Stimulated activated naive CD8-positive, alpha-beta T cell treated with anti-CD3 and anti-CD28 coated beads, Interleukin-15, Interleukin-2, amounts not matched to agents 100 ng/mL and 50 ng/mL, for 24 hours (primary cell): Measurements from ENCODE around the gene CACNG4.
A peak's percentile ranks its signal among the peaks of the same experiment; 100 is the strongest.
"Not testable (repeated sequence)": the region's sequence is repeated elsewhere in the genome, so short reads cannot be mapped to it uniquely, and the experiment has no call there.

ENCODE experiments used
- H3K27ac Mint-ChIP-seq: one replicate; pipeline ENCODE4 v1.8.0; 2021; ENCODE audit warnings: mild to moderate bottlenecking, mixed read lengths
- H3K27me3 Mint-ChIP-seq: one replicate; pipeline ENCODE4 v1.8.0; 2021; ENCODE audit warnings: mixed read lengths
- H3K36me3 Mint-ChIP-seq: one replicate; pipeline ENCODE4 v1.8.0; 2021; ENCODE audit warnings: low read depth, mixed read lengths
- H3K4me1 Mint-ChIP-seq: one replicate; pipeline ENCODE4 v1.8.0; 2021; ENCODE audit warnings: low read depth, mixed read lengths
- H3K4me3 Mint-ChIP-seq: one replicate; pipeline ENCODE4 v1.8.0; 2021; ENCODE audit warnings: mild to moderate bottlenecking, mixed read lengths
- H3K9me3 Mint-ChIP-seq: one replicate; pipeline ENCODE4 v1.8.0; 2021; ENCODE audit warnings: mixed read lengths

CACNG4 gene

DNA sequence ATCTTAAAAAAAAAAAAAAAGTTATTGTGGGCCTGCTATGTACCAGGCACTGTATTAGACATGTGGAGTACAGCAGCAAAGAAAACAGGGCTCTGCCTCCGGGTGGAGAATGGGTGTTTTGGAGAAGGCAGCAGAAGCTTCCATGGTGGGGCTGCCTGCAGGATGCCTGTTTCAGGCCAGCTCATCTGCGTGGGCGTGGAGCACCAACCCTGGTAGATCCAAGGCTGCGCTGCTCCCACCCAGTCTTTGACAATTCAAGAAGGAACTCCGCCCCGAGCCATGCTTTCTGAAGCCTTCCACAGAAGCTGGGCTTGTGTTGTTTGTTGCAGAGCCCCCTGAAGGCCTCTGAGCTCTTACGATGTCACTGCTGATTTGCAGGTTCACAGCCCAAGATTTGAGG is 56.7 kb downstream of the CACNG4 start:
- Mint-ChIP-seq H3K4me3 (no peak overlapping the region), H3K36me3 (no peaks in the 10 kb centered on the region), H3K27ac (no peak overlapping the region), H3K4me1 (no peaks in the 10 kb centered on the region), H3K27me3 (no peaks in the 10 kb centered on the region), H3K9me3 (no peaks in the 10 kb centered on the region)

DNA sequence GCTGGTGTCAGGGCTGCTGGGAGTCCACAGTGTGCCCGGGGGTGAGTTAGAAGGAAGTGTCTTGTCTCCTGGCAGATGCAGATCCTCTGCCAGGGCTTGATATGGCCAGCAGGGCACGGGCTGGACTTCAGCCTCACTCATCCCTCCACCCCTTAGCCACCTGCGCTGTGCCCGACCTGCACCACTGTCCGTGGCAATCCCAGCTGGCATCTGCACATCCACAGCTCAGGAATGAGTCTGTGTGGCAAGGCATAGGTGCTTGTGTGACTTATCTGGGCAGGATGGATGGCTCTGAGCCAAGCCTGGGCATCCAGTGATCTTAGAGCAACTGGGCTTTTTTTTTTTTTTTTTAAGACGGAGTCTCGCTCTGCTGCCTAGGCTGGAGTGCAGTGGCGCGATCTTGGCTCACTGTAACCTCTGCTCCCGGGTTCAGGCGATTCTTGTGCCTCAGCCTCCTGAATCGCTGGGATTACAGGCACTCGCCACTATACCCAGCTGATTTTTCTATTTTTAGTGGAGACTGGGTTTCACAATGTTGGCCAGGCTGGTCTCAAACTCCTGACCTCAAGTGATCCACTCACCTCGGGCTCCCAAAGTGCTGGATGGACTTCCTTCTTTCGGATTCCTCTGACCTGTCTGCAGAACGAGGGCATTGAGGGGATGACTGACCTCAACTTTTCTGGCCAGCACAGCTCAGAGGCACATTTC is 57.4 kb downstream of the CACNG4 start:
- Mint-ChIP-seq H3K27me3 (no peaks in the 10 kb centered on the region), H3K4me1 (no peaks in the 10 kb centered on the region), H3K27ac (no peak overlapping the region), H3K4me3 (no peak overlapping the region), H3K9me3 (no peaks in the 10 kb centered on the region), H3K36me3 (no peaks in the 10 kb centered on the region)

DNA sequence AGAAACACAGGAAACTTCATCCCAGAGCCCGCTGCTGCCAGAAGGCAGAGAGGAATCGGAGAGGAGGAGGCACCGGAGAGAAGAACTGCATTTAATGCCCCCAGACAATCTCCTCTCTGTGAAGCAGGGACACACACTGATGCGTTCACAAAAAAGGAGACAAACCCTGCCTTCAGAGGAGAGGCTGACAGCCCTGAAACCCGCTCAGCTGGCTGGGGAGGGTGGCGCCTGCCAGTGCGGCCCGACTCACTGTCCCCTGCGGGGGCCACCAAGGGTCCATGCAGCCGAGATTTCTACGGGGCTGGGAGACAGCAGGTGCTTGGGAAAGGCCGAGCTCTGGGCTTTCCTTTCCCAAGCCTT is 57.9 kb downstream of the CACNG4 start:
- Mint-ChIP-seq H3K27ac (no peak overlapping the region), H3K4me3 (no peak overlapping the region)

DNA sequence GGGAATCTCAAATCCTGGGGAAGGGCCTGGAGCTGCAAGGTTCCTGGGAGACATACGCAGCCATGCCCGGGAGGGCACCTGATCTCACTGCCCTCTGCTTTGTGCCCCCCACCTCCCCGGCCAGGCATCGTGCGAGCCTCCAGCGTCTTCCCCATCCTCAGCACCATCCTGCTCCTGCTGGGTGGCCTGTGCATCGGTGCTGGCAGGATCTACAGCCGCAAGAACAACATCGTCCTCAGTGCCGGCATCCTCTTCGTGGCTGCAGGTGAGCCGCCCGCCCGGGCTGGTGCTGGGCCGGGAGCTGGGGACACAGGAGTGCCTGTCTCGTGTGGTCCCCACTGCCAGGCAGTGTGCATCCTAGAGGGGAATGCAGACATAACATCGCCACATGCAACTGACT is 60.2 kb downstream of the CACNG4 start:
- Mint-ChIP-seq H3K4me1 (no peaks in the 10 kb centered on the region), H3K4me3 (no peak overlapping the region), H3K27me3 (no peaks in the 10 kb centered on the region), H3K27ac (no peak overlapping the region), H3K36me3 (no peaks in the 10 kb centered on the region), H3K9me3 (no peaks in the 10 kb centered on the region)

More for the DNA sequence above, 57.9 kb downstream of the CACNG4 start:
- Mint-ChIP-seq H3K9me3 (no peaks in the 10 kb centered on the region), H3K36me3 (no peaks in the 10 kb centered on the region), H3K4me1 (no peaks in the 10 kb centered on the region), H3K27me3 (no peaks in the 10 kb centered on the region)

DNA sequence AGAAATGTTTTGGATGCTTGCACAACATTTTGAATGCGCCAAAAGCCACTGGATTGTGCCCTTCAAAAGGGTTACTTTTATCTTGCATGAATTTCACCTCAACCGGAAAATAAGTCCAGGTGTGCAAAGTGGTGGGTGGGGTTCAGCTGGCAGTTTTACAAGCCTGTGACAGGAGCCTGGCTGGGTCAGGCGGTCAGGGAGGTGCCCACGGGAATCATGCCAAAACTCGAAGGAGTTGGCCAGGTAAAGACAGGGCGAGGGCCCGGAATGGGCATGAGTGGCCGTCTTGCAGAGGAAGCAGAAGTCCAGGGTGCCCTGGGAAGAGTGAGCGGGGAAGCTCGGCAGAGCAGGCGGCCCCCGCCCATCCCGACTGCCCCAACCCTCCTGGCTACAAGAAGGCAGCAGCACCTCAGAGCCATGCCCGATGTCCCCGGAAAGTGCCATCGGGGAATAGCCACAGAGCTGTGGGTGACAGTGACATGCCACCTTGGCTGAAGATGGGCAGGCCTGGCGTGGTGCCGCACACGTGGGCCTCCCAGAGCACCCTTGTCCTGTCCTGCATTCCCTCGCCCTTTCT is 60.8 kb downstream of the CACNG4 start:
- no peaks in the 10 kb centered on the region for H3K27me3 Mint-ChIP-seq

DNA sequence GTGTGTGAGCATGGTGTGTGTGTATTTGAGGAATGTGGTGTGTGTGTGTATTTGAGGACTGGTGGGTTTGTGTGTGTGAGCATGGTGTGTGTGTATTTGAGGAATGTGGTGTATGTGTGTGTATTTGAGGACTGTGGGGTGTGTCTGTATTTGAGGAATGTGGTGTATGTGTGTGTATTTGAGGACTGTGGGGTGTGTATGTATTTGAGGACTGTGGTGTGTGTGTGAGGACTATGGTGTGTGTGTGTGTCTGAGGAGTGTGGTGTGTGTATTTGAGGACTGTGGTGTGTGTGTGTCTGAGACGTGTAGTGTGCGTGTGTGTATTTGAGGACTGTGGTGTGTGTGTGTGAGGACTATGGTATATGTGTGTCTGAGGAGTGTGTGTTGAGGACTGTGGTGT is 61.8 kb downstream of the CACNG4 start:
- Mint-ChIP-seq H3K4me1 (no peaks in the 10 kb centered on the region), H3K36me3 (no peaks in the 10 kb centered on the region), H3K27ac (no peak overlapping the region), H3K4me3 (no peak overlapping the region), H3K9me3 (no peaks in the 10 kb centered on the region), H3K27me3 (no peaks in the 10 kb centered on the region)

More for the DNA sequence above, 60.8 kb downstream of the CACNG4 start:
- H3K4me1 Mint-ChIP-seq: no peaks in the 10 kb centered on the region
- no peak overlapping the region for H3K4me3 Mint-ChIP-seq
- no peak overlapping the region for H3K27ac Mint-ChIP-seq
- H3K9me3 Mint-ChIP-seq: no peaks in the 10 kb centered on the region
- no peaks in the 10 kb centered on the region for H3K36me3 Mint-ChIP-seq

DNA sequence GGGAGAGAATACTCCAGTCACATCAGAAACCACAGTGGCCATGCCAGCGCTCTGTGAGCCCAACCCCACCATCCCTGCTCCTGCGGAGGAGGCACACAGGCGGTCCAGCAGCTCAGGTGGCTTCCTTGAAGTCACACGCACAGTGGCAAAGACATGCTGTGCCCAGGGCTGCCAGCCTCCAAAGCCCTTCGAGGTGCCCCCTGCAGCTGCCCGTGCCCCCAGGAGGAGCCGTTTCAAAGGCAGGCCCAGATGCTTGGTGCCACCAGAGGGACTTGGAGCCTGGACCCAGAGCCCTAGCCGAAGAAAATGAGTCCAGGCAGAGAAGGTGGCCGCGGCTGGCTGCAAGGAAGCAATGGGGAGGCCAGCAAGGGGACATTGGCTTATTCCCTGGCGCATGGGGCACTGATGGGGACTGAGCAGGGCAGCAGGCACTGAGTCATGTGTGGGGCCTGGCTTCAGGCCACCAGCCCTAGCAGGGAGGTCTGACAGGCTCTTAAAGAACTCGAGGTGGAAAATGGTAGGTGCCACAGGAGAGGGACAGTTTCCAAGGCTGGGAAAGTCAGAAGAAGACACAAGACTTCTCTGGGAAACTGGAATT is 62.6 kb downstream of the CACNG4 start:
- no peak overlapping the region for H3K27ac Mint-ChIP-seq
- H3K4me1 Mint-ChIP-seq: no peaks in the 10 kb centered on the region
- H3K36me3 Mint-ChIP-seq: no peaks in the 10 kb centered on the region
- no peaks in the 10 kb centered on the region for H3K9me3 Mint-ChIP-seq
- H3K4me3 Mint-ChIP-seq: no peak overlapping the region
- no peaks in the 10 kb centered on the region for H3K27me3 Mint-ChIP-seq

DNA sequence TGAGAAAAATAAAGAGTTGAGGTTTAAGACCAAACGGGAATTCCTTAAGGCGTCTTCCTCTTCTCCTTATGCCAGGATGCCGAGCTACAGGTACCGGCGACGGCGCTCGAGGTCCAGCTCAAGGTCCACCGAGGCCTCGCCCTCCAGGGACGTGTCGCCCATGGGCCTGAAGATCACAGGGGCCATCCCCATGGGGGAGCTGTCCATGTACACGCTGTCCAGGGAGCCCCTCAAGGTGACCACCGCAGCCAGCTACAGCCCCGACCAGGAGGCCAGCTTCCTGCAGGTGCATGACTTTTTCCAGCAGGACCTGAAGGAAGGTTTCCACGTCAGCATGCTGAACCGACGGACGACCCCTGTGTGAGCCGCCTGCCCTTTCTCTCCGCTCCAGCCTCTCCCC is 66.1 kb downstream of the CACNG4 start:
- H3K4me3 Mint-ChIP-seq: no peak overlapping the region

DNA sequence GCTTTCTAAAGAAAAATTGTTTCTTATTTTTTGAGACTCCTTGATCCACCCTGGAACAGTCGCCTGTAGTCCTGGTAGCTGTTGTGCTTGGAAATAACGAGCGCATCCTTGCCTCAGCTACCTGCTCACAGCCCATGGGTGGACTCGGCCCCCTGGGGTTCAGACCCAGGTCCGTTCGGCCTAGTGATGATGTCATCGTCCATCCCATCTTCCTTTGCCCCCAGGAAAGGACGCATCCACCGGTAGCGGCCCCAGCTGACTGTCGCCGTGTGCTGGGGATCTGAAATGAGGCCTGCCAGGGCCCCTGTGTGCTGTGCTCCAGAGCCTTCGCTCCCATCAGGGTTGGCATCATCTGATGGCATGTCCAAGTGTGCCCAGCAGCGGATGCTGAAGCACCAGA is 67.9 kb downstream of the CACNG4 start:
- H3K27ac Mint-ChIP-seq: no peak overlapping the region
- no peaks in the 10 kb centered on the region for H3K9me3 Mint-ChIP-seq
- H3K36me3 Mint-ChIP-seq: no peaks in the 10 kb centered on the region
- peaks cover under 1% of the 10 kb centered on the region for H3K27me3 Mint-ChIP-seq
- H3K4me1 Mint-ChIP-seq: peaks cover 13% of the 10 kb centered on the region
- no peak overlapping the region for H3K4me3 Mint-ChIP-seq

More for the DNA sequence above, 66.1 kb downstream of the CACNG4 start:
- H3K9me3 Mint-ChIP-seq: no peaks in the 10 kb centered on the region
- H3K36me3 Mint-ChIP-seq: no peaks in the 10 kb centered on the region
- peaks cover 4% of the 10 kb centered on the region for H3K4me1 Mint-ChIP-seq
- no peaks in the 10 kb centered on the region for H3K27me3 Mint-ChIP-seq
- H3K27ac Mint-ChIP-seq: no peak overlapping the region

DNA sequence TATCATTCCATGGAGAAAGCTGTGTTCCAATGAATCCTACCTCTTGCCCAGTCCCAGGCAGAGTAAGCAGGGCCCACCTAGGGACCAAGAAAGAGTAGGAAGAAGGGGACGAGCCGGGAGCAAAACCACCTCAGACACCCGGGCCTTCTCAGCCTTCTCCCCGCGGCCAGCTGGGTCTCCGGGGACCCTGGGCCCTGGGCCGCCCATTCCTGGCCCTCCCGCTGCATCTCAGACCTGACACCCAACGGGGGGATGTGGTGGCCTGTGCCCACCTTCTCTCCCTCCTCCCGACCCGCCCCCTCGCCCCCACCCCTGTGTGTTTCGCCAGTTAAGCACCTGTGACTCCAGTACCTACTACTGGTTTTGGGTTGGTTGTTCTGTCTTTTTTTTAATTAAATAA is 68.5 kb downstream of the CACNG4 start:
- H3K4me3 Mint-ChIP-seq: no peak overlapping the region
- H3K4me1 Mint-ChIP-seq: peaks cover 13% of the 10 kb centered on the region
- no peak overlapping the region for H3K27ac Mint-ChIP-seq
- H3K27me3 Mint-ChIP-seq: peaks cover 4% of the 10 kb centered on the region
- H3K9me3 Mint-ChIP-seq: no peaks in the 10 kb centered on the region
- no peaks in the 10 kb centered on the region for H3K36me3 Mint-ChIP-seq

DNA sequence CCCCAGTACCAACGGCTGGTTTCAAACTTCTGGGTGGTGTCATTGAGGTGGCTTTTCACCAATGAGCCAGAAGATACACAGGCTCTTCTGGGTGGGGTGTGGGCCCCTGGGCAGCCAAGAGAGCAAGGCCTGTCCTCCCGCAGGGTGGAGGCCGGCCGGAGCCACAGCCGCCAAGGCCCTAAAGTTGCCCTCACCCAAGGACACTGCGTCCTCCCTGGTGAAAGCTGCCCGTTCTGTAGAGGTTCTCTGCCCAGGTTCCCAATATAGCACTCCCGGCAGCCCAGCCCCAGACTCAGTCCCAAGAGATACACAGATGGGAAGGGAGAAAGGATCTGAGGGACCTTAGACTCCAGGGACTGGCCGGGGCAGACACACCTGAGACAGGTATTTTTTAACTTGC is 69.1 kb downstream of the CACNG4 start:
- H3K9me3 Mint-ChIP-seq: no peaks in the 10 kb centered on the region
- no peaks in the 10 kb centered on the region for H3K36me3 Mint-ChIP-seq
- no peak overlapping the region for H3K27ac Mint-ChIP-seq
- H3K4me1 Mint-ChIP-seq: peaks cover 13% of the 10 kb centered on the region
- H3K27me3 Mint-ChIP-seq: peaks cover 4% of the 10 kb centered on the region
- H3K4me3 Mint-ChIP-seq: no peak overlapping the region

DNA sequence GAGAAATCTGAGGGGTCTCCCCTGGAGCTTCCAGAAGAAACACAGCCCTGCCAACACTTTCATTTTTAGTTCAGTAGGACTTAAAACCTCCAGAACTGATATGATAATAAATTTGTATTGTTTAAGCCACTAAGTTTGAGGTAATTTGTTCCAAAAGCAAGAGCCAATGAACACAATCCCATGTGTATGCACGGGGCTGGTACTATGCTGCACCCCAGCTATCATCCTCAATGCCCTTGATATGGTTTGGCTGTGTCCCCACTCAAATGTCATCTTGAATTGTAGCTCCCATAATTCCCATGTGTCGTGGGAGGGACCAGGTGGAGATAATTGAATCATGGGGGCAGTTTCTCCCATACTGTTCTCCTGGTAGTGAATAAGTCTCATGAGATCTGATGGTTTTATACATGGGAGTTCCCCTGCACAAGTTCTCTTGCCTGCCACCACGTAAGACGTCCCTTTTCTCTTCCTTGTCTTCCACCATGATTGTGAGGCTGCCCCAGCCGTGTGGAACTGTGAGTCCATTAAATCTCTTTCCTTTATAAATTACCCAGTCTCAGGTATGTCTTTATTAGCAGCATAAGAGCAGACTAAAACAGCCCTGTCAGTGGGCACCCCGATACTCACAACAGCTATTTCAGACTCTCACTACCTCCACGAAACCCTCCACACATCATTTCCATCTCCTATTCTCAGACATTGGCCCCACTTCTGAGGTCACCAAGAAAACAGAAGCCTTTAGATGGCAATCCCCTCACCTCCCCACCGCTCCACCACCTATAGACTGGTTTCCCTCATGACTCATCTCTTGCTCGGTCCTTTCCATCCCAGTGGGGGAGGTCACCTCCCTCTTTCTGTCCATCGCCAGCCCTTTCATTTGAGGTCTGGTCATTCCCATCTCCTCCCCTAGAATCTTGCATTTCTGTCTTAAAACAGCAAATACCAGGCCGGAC is 70.9 kb downstream of the CACNG4 start:
- Mint-ChIP-seq H3K27me3 (peaks cover 4% of the 10 kb centered on the region), H3K9me3 (no peaks in the 10 kb centered on the region), H3K36me3 (no peaks in the 10 kb centered on the region), H3K27ac (peak overlapping the region; percentile 91), H3K4me3 (peak overlapping the region; percentile 2), H3K4me1 (peaks cover 13% of the 10 kb centered on the region)

DNA sequence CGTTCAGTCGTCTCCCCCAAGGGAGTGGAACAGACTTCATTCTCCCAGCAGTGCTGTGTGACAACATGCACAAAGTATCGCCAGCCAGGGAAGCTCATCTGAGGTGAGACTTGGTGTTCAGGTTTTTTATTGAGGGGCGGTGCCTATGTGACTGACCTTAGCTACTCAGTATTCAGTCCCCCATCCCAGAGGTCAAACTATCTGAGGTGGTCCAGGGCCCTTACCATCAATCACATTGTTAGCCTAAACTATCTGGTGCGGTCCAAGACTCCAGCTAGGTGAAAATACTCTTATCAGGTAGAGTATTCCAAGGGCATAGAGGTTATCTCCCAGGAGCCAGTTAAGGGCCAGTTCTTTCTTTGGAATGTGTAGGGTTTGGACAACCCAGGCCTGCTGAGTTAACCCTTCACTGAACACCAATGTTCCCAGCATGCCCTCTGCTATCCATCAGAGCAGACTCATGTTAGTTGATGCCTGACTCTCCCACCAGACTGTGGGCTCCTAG is 74.4 kb downstream of the CACNG4 start:
- Mint-ChIP-seq H3K27me3 (peaks cover 4% of the 10 kb centered on the region), H3K4me3 (no peak overlapping the region), H3K9me3 (no peaks in the 10 kb centered on the region), H3K36me3 (no peaks in the 10 kb centered on the region), H3K27ac (no peak overlapping the region), H3K4me1 (peaks cover 13% of the 10 kb centered on the region)

DNA sequence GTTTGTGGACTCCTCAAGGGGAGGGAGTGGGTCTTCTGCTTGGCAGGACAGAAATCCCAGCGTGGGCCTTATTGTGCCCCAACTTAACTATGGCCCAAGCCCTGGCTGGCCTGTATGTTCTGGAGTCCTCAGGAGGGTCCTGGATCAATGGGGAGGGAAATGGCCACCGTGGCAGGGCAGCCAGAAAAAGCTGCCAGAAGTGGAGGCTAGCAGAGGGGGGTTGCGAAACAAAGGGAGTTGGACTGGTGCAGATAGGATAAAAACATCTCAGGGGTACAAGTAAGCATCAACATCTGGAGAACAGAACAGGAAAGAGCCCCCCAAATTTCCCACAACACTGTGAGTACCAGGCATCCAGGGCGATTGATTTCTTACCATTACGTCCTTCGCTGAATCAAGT is 76.1 kb downstream of the CACNG4 start:
- Mint-ChIP-seq H3K27me3 (peaks cover 4% of the 10 kb centered on the region), H3K9me3 (no peaks in the 10 kb centered on the region), H3K27ac (no peak overlapping the region), H3K4me1 (peaks cover 9% of the 10 kb centered on the region), H3K4me3 (no peak overlapping the region), H3K36me3 (no peaks in the 10 kb centered on the region)

DNA sequence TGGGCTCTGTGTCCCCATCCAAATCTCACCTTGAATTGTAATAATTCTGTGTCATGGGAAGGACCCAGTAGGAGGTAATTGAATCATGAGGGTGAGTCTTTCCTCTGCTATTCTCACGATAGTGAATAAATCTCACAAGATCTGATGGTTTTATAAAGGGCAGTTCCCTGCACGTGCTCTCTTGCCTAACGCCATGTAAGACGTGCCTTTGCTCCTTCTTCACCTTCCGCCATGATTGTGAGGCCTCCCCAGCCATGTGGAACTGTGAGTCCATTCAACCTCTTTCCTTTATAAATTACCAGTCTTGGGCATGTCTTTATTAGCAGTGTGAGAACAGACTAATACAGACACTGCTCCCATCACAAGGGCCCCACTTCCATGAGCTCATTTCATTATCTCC is 76.6 kb downstream of the CACNG4 start:
- H3K4me3 Mint-ChIP-seq, H3K36me3 Mint-ChIP-seq, H3K9me3 Mint-ChIP-seq, H3K4me1 Mint-ChIP-seq, H3K27ac Mint-ChIP-seq, H3K27me3 Mint-ChIP-seq: not testable (repeated sequence)
